HL-60/S4 treated with phorbol 12-myristate 13-acetate at 8.2 ng/mL for 4 days and 3 days (cell line): ENCODE results near the gene MYL7.
"Not testable (repeated sequence)": the region's sequence is repeated elsewhere in the genome, so short reads cannot be mapped to it uniquely, and the experiment has no call there.

ENCODE experiments used
- in situ Hi-C: fragments of 300-500 bp; cut with MboI; formaldehyde crosslinking; loops from 2 replicates; pipeline ENCODE4 v1.15.0; 2022; ENCODE audit warnings: low sequenced_read_pairs

The MYL7 gene

DNA sequence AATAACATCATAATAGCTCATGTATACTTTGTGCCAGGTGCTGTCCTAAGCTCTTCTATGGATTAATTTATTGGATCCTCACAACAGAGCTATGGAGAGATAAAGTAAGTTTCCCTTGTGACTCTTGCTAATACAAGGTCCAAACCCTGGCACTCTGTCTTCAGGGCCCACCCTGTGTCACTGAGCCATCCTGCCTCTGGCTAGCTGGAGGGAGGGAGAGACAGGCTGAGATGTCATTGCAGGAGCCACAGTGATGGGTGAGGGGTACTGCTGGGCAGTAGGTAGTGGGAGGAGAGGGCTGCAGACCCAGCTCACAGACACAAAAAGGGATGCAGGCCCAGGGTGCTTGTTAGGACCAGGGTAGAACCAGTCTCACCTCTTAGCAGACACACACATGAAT lies 31.2 kb upstream of the MYL7 start:
- in situ Hi-C loops: no loop called here

DNA sequence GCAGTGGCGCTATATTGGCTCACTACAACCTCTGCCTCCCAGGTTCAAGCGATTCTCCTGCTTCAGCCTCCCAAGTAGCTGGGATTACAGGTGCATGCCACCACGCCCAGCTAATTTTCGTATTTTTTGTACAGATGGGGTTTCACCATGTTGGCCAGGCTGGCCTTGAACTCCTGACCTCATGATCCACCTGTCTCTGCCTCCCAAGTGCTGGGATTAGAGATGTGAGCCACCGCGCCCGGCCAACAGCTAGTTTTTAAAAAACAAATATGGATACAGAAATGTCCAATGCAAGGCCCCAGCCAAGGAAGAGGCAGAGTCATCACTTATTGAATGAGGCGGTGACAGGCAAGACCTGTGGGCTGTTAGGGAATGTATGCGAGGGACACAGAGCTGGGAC lies 30.8 kb upstream of the MYL7 start:
- in situ Hi-C loops: not testable (repeated sequence)

- in situ Hi-C loops: no loop called here
Measured at GRCh38 chr7:44167920-44168319, 26.8 kb upstream of the MYL7 start.

DNA sequence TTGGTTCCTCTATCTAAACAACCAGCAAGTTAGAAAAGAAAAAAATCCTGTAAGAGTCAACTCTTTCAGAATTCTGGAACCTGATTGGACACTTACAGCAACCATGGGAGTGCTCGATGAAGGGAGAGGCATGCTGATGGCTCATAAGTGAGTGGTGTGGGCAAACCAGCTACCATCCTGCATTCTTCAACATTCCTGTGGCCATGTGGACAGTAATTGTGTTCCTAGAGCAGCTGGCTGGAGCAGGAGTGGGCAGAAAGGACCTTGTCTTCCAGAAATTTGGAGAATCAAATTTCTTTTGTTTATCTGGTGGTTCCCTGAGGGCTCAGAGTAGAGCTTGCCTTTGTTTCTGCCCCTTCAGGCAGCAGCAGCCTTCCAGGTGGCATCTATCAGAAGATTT lies 22.5 kb upstream of the MYL7 start:
- in situ Hi-C loops: no loop called here

DNA sequence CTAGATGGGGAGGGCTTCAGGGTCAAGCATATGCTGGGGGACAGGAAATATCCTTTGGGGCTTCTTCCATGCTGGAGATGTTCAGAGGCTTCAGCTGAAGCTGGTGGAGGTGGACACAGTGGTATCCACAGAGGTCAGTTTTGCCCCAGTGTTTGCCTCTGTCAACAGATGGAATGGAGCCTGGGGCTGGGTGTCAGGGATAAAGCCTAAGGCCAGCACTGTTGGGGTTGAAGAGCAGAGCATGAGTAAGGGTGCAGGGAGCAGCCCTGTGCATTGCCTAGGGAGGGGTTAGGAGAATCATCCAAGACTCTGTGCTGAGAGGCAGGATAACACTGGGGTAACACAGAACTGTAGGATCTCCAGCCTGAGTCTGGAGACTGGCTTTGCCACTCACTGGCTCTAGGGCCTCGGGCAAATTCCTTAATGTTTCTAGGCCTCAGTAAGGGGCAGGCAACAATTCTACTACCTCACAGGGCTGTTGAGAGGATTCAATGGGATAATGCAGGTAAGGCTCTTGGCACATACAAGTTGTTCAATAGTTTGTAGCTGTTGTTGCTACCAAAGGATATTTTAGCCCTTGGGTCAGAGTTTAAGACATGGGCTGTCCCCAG lies 21.8 kb upstream of the MYL7 start:
- in situ Hi-C loops: no loop called here

DNA sequence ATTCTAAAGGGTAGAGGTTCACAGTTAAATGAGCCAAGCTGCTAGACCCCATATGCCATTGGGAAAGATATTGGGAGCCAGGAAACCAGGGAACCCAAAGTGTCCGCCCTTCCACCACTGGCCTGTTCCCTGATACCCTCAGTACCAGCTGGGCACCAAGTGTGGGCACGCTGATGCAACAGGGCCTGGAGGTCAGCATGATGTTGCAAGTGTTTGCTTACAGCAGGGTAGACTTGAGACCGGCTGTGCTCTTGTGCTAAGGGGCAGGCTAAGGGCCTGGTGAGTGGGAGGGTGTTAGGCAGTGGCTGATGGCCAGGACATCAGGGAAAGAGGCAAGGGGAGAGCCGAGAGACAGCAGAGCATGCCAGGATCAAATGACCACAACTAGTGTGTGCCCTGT lies 21.0 kb upstream of the MYL7 start:
- in situ Hi-C loops: no loop called here

DNA sequence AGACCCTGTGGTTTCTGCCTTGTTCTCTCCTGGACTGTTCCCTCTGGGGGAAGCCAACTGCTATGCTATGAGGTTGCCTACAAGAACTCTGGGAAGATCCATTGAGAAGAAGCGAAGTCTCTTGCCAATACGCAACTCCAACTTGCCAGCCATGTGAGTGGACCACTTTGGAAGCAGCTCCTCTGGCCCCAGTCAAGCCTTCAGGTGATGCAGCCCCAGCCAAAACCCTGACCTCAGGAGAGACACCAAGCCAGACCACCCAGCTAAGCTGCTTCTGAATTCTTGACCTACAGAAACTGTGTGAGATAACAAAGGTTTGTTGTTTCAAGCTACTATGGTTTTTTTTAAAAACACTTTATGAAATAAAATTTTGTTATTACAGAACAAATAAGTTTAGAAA lies 20.2 kb upstream of the MYL7 start:
- in situ Hi-C loops: no loop called here

DNA sequence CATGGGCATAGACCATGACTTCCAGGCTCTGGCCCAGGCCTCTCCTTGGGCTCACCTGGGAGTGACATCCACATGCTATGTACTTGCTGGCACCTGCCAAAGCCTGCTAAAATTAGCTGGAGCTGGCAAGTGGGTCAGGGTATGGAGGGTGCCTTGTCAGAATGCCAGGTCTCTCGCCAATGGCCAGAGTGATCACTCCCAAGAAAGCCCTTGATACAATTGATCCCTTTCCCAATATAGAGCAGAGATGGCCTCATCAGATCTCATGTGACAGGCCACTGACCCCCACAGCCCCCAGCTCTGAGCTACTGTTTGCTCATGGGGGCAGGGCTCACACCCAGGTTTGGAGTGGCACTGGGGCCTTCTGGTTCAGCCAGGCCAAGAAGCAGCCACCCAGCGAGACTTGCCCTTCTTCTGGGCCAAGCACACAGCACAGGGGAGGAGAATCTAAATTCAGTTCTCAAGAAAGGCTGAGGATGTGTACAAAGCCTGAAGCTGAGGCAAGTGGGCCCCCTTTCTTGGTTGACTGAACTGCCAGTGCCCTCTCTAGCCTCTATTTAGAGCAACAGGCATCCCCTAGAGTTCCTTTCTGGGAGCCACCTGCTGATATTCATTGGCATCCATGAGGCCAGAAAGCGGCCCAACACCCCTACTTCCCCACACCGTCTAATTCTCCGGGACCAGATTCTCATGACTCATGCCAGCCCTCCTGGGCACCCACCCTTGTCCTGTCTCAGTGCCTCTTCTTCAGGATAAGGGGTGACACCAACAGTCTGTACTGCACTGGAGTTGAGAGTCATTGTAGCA lies 18.9 kb upstream of the MYL7 start:
- in situ Hi-C loops: no loop called here

- in situ Hi-C loops: no loop called here
Measured at GRCh38 chr7:44158873-44159631, 17.9 kb upstream of the MYL7 start.

DNA sequence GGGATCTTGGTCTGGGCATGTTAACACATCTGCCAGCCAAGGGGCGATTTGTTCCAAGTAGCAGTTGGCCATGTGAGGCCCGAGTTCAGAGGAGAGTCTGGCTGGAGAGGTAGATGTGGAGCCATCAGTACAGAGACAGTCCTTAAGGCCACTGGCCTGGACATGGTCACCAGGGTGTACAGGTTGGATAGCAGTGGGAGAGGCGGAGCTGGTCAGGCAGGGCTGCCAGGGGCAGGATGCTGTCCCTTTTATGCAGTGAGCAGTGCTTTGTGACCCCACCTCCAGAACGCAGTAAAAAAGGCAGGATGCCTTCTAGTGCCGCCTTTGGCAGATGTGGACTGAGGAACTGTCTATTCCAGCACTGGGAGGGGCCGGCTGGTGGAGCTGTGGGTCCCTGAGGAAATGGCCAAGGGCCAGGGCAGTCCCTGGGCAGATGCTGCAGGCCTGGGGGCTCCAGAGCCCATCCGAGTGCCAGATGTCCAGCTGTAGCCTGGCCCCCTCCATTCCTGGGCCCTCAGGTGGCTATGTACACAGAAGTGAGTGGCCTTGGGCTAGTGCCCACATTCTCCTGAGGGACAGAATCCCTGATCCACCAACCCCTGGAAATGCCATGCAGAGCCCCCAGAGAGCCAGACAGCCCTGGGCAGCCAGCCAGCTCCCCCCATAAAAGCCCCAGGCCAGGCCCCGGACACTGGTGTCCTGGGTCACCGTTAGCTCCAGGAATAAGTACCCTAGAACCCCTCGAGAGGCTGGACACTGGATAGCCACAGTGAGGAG lies 17.2 kb upstream of the MYL7 start:
- in situ Hi-C loops: no loop called here

DNA sequence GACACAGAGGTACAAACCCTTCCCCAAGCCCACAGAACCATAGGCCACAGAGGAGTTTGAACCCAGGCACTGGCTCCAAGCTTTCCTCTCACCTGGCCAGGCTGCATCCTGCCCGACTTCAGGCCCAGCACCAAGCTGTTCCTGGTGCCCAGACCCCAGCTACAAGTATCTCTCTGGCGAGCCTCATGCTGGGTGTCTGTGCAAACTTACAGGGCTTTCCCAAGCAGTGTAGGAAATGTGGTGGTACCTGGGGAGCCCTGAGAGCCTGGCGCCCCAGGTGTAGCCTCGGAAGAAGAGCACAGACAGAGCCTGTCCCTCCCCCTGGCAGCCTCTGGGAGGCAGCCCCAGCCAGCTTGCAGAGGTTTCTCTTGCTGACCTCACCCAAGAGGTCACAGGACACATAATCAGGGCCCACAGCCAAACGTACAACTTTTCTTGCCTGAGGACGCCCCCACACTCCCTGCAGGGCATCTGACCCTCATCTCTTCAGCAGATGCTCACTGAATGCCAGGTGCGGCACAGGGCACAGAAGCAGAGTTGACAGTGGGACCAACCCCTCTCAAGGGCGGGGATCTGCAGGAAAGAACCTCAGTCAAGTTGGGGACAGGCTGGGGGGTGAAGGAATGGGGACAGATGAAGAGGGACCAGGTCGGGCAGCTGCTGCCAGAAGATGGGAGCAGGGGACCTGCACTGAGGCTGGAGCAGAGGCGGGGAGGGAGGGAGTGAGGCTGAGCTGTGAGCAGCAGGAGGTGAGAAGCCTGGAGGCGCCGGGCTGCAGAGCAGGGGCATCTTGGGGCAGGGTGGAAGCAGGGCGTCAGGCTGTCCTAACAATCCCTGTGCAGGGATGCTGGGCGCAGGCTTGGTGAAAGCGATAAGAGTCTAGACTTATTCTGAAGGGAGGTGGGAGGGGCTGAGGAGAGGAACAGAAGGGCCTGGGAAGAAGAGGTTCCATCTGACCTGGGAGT lies 16.3 kb upstream of the MYL7 start:
- in situ Hi-C loops: no loop called here

GRCh38 chr7:44156453-44157010 lies 15.4 kb upstream of the MYL7 start:
- in situ Hi-C loops: no loop called here

DNA sequence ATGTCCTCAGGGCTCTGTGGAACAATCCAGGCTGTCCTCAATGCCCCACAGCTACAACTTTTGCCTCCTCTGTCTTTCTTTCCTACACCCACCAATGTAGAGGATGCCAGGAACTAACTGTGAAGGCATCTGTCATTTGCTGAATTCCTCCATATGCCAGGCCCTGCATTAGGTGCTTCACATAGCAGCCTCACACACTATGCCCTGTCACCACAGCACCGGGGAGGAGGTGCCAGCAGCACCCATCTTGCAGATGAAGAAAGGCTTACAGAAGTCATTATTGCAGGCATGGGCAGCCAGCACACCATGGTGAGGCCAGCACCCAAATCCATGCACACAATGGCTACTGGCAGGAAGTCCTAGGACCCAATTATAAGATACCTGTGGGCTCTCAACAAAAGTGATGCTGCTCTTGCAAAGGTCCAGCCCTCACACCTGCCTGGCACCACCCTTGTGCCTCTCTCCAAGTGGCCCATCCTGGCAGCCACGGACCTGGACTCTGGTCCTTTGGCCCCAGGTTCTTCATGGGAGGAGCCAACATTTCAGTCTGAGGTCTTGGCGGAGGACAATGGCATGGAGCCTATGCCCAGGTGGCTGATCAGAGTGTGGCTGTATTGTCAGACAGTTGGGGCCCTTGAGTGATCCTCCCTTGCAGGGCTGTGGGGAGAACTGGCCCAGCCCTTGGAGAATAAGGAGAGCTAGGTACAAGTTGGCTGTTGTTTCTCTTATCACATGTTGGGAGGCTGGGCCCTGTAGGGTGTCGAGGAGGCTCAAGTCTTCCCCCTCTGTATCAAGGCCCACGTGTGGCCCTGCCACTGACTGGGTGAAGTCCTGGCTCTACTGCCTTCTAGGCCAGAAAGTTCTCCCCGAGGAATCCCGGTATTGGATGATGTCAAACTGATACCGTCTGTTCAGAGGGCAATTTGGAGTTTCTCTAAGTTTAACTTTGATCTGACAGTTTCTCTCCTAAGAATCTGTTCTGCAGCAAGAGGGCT lies 14.4 kb upstream of the MYL7 start:
- in situ Hi-C loops: no loop called here

DNA sequence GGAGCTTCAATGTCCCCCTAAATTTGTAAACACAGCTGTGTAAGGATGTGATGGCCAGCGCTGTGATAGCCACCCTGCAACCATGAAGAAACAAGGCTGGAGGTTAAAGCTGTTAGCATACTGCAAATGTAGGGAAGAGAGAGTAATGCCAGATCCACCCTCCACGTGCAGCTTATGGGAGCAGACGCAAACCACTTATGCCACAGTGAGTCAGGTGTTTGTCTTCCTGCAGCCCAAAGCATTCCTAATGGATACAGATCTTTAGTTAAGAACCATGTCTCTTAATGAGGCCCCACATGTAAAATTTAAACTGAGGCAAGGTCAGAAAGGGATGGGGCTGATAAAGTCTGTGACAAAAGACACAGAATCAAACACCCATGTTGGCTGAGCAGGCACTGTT lies 13.6 kb upstream of the MYL7 start:
- in situ Hi-C loops: no loop called here

- in situ Hi-C loops: no loop called here
Measured at GRCh38 chr7:44153948-44154335, 12.8 kb upstream of the MYL7 start.

DNA sequence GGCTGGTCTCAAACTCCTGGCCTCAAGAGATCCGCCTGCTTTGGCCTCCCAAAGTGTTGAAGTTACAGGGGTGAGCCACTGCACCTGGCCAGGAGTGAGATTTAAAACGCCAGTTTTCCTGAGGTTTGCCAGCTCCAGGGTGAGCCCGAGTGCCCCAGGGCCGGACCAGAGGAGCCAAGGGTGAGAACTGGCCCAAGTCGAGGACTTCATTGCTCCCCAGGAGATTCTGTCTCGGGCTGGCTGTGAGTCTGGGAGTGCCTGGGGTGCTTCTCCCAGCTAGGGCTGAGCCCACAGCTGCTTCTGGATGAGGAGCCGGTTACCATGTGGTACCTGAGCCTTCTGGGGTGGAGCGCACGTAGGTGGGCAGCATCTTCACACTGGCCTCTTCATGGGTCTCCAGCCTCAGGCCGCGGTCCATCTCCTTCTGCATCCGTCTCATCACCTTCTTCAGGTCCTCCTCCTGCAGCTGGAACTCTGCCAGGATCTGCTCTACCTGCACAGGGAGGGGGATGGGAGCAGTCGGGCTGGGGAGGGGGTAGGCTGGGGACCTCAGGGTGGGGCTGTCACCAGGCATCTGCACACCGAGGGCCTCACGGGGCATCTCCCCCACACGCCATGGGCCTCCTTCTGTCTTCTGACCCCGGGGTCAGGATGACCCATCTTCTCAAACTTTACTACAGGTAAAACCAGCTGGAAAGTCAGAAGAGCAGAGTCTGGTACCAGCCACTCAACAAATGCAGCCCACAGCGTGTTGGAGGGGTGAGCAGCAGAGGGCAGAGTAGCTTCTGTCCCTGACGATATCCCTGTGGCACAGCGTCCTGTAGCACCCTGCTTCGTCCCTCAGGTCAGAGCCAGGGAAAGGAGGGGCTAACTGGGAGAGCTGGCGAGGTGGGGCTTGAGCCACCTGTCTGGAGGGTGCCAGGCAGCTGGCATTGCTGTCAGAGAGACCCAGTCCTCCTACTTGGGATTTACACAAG lies 12.1 kb upstream of the MYL7 start:
- in situ Hi-C loops: no loop called here

DNA sequence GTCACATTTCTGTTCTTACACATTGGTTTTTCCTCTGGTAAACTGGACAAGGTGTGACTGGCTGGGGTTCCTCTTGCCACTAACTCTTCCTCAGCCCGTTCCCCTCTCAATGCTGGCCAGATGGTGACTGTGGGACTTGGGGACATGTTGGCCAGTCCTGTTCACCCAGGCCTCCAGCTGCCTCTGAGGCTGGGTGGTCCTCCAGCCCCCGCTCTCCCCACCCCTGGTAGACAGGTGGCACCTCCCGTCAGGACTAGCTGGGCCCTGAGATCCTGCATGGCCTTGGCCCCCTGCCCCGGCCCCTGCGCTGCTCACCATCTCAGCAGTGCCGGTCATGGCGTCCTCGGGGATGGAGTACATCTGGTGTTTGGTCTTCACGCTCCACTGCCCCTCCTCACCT lies 10.8 kb upstream of the MYL7 start:
- in situ Hi-C loops: no loop called here
